Type B pancreatic cell (in vitro differentiated cells): ENCODE measurements around the gene MMP2. TPM values are rescaled to one million over a fixed set of nuclear protein-coding genes. Genes with fewer than 3 reads are reported as not detected.
A peak's percentile ranks its signal among the peaks of the same experiment; 100 is the strongest.

ENCODE experiments used
- DNase-seq: peaks from one replicate; pipeline ENCODE4 v3.0.0; 2021; ENCODE audit warnings: mixed read lengths; ENCODE audit not compliant: unreplicated experiment; ENCODE audit errors: extremely low spot score
- H3K27ac Mint-ChIP-seq: 2 replicates; pipeline ENCODE4 v1.8.0; 2021; ENCODE audit warnings: mild to moderate bottlenecking, mixed read lengths
- H3K27me3 Mint-ChIP-seq: 2 replicates; pipeline ENCODE4 v1.8.0; 2021; ENCODE audit warnings: mixed read lengths
- H3K36me3 Mint-ChIP-seq: 2 replicates; pipeline ENCODE4 v1.8.0; 2021; ENCODE audit warnings: mixed read lengths
- H3K4me1 Mint-ChIP-seq: one replicate; pipeline ENCODE4 v1.8.0; 2021; ENCODE audit warnings: mixed read lengths; ENCODE audit not compliant: unreplicated experiment
- H3K4me3 Mint-ChIP-seq: 2 replicates; pipeline ENCODE4 v1.8.0; 2021; ENCODE audit warnings: mild to moderate bottlenecking, mixed read lengths
- H3K9me3 Mint-ChIP-seq: 2 replicates; pipeline ENCODE4 v1.8.0; 2021; ENCODE audit warnings: mixed read lengths
- total RNA-seq: library from RNA; stranded (reverse); gene quantifications from 2 replicates; pipeline ENCODE4 v1.2.1, GENCODE V29; 2021; ENCODE audit warnings: low replicate concordance
- TF ChIP-seq, protein P1 (sequence below): fragments of 200-600 bp; sonication (generic); conservative IDR thresholded peaks from 2 replicates; pipeline ENCODE4 v1.5.0; 2021; ENCODE audit warnings: antibody characterized with exemption, mild to moderate bottlenecking

Gene MMP2
- total RNA-seq, 1 donor from 2014 or later, result 106 TPM

GRCh38 chr16:55462241-55462640 is 16.8 kb upstream of the MMP2 start:
- Mint-ChIP-seq H3K27me3 (peaks cover 20% of the 10 kb centered on the region), H3K27ac (no peak overlapping the region), H3K4me1 (no peaks in the 10 kb centered on the region), H3K9me3 (no peaks in the 10 kb centered on the region), H3K36me3 (no peaks in the 10 kb centered on the region), H3K4me3 (no peak overlapping the region)
- no peak for DNase-seq
- TF ChIP-seq, protein P1, sequence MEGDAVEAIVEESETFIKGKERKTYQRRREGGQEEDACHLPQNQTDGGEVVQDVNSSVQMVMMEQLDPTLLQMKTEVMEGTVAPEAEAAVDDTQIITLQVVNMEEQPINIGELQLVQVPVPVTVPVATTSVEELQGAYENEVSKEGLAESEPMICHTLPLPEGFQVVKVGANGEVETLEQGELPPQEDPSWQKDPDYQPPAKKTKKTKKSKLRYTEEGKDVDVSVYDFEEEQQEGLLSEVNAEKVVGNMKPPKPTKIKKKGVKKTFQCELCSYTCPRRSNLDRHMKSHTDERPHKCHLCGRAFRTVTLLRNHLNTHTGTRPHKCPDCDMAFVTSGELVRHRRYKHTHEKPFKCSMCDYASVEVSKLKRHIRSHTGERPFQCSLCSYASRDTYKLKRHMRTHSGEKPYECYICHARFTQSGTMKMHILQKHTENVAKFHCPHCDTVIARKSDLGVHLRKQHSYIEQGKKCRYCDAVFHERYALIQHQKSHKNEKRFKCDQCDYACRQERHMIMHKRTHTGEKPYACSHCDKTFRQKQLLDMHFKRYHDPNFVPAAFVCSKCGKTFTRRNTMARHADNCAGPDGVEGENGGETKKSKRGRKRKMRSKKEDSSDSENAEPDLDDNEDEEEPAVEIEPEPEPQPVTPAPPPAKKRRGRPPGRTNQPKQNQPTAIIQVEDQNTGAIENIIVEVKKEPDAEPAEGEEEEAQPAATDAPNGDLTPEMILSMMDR, result no peak

DNA sequence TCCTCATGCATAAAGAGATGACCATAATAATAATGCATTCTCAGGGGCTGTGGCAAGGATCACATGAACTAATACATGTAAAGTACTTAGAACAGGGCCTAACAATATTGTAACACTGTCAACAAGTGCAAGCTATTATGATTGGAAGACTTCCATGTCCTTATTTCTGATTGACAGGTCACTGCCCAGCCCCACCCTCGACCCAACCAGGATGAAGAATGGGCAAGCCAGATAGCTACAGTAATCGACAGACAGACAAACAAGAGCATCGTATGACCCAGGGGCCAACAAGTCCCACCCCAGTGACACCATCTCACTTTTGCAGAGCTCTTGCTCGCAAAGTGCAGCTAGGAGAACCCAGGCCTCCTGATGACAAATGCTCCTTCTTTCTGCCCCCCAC is 14.6 kb upstream of the MMP2 start:
- Mint-ChIP-seq H3K4me1 (no peaks in the 10 kb centered on the region), H3K9me3 (no peaks in the 10 kb centered on the region), H3K27ac (no peak overlapping the region), H3K4me3 (no peak overlapping the region), H3K27me3 (peaks cover 13% of the 10 kb centered on the region), H3K36me3 (no peaks in the 10 kb centered on the region)
- TF ChIP-seq, protein P1, result no peak
- DNase-seq, result no peak

DNA sequence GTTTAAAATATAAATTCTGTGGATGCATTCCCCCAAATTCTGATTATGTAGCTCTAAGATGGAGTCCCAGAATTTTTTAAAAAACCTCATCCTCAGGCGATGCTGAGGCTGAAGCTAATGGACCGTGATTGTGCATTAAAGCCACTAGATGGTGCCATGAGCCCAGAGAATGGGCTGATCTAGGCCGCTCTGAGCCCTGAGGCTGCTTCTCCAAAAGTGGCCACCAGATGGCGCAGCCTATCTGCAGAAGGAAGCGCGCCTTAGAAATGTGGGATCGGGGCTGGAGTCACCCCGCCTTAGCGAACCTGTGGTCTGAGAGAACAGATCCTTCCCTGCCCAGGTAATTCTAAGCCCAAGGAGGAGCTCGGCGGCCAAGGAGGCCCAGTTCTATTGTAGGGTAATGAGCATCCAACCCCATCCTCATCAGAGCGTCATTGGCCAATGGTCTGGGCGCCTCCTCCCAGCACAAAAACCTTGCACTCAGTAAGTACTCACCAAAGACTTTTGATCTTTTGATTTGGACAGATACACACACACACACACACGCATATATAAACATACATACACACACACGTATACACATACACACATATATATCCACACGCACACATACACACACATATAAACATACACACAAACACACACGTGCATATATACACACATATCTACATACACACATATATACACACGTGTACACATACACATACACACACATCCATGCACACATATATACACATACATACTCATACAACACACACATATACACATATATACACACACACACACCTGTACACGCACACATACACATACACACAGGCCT is 13.7 kb upstream of the MMP2 start:
- no peaks in the 10 kb centered on the region for H3K4me1 Mint-ChIP-seq
- no peaks in the 10 kb centered on the region for H3K36me3 Mint-ChIP-seq
- H3K27ac Mint-ChIP-seq, result no peak overlapping the region
- H3K27me3 Mint-ChIP-seq, result peaks cover 10% of the 10 kb centered on the region
- TF ChIP-seq, protein P1, result peak; percentile 100
- peak; percentile 91 for DNase-seq
- no peaks in the 10 kb centered on the region for H3K9me3 Mint-ChIP-seq
- H3K4me3 Mint-ChIP-seq, result no peak overlapping the region

DNA sequence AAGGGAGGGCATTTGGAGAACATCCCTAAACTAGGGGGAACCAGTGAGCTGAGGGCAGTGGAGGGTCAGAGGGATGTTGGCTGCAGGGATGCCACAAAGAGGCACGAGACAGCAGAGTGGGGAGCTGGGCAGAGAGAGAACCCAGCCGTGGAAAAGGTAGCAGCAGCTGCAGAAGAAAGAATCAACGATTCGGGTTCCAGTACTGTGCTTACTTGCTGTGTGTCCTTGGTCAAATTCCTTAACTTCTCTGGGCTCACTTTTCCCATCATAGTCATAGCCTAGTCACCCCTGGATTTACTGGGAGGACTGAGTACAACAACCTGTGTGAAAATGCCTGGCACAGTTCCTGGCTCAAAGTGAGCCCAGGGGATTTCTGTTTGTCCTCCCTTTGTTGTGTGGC is 12.8 kb upstream of the MMP2 start:
- TF ChIP-seq, protein P1, result no peak
- Mint-ChIP-seq H3K9me3 (peaks cover 1% of the 10 kb centered on the region), H3K4me3 (no peak overlapping the region), H3K36me3 (no peaks in the 10 kb centered on the region), H3K27ac (no peak overlapping the region), H3K4me1 (no peaks in the 10 kb centered on the region), H3K27me3 (peaks cover 11% of the 10 kb centered on the region)
- no peak for DNase-seq

DNA sequence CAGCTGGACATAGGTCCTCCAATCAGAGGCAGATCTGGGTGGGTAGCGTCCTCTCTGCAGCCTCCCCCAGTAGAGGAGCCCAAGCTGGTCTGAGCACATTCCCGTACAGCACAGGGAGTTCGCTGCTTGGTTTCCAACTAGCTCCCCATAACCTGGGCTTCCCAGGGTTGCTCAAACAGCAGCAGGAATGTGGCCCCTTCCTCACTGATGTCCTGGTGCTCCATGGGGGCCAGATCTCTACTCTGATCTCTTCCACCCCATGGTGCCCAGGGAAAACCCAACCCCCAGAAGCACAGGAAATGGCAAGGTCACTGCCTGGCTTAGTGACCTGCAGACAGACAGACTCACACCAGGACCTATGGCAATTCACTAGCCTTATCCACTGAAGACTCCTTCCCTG is 11.1 kb upstream of the MMP2 start:
- no peak for DNase-seq
- no peaks in the 10 kb centered on the region for H3K36me3 Mint-ChIP-seq
- TF ChIP-seq, protein P1, result no peak
- H3K27me3 Mint-ChIP-seq, result peaks cover 14% of the 10 kb centered on the region
- H3K4me1 Mint-ChIP-seq, result no peaks in the 10 kb centered on the region
- H3K9me3 Mint-ChIP-seq, result peaks cover 4% of the 10 kb centered on the region
- H3K27ac Mint-ChIP-seq, result no peak overlapping the region
- no peak overlapping the region for H3K4me3 Mint-ChIP-seq
